Lung (tissue), 12 donors: ENCODE measurements around the gene SMU1. TPM values are rescaled to one million over a fixed set of nuclear protein-coding genes. Genes with fewer than 3 reads are reported as not detected.
A peak's percentile ranks its signal among the peaks of the same experiment; 100 is the strongest.

Experiments
- ATAC-seq: fragments of 200-7000 bp; cut with Tn5 transposase; one replicate; pipeline ENCODE4 v1.9.1; 2020; ENCODE audit warnings: moderate number of reproducible peaks; ENCODE audit not compliant: insufficient read depth, low FRiP score
- DNase-seq, 3 donors: peaks; one replicate each; pipeline ENCODE4 v3.0.0-alpha.2; 2013 to 2017
- H3K27ac ChIP-seq, 2 donors: one replicate each; pipeline ENCODE4 v1.5.1; 2013; ENCODE audit warnings: mild to moderate bottlenecking in 2 of 2, moderate library complexity in 2 of 2, control low read depth in 1 of 2, inconsistent platforms in 1 of 2, low read depth in 1 of 2, low read length in 1 of 2
- H3K27me3 ChIP-seq, 3 donors: one replicate each; pipeline ENCODE4 v1.5.1; 2013; ENCODE audit warnings: low read length in 2 of 3; ENCODE audit not compliant: control insufficient read depth in 3 of 3, insufficient read depth in 3 of 3
- H3K36me3 ChIP-seq, 4 donors: one replicate each; pipeline ENCODE4 v1.5.1; 2013; ENCODE audit warnings: low read length in 4 of 4, mild to moderate bottlenecking in 1 of 4, moderate library complexity in 1 of 4; ENCODE audit not compliant: control insufficient read depth in 4 of 4, insufficient read depth in 4 of 4
- H3K4me1 ChIP-seq, 5 donors: one replicate each; pipeline ENCODE4 v1.5.1; 2013; ENCODE audit warnings: low read length in 5 of 5, mild to moderate bottlenecking in 2 of 5, moderate library complexity in 1 of 5; ENCODE audit not compliant: control insufficient read depth in 5 of 5, insufficient read depth in 5 of 5
- H3K4me3 ChIP-seq: one replicate; pipeline ENCODE4 v1.5.1; 2013; ENCODE audit warnings: mild to moderate bottlenecking, control low read depth, moderate library complexity
- H3K9ac ChIP-seq, 2 donors: one replicate each; pipeline ENCODE4 v1.5.1; 2013; ENCODE audit warnings: low read length in 2 of 2, control low read depth in 1 of 2; ENCODE audit not compliant: insufficient read depth in 1 of 2
- H3K9me3 ChIP-seq, 4 donors: one replicate each; pipeline ENCODE4 v1.5.1; 2013; ENCODE audit warnings: low read length in 3 of 4, mild to moderate bottlenecking in 1 of 4, moderate library complexity in 1 of 4; ENCODE audit not compliant: control insufficient read depth in 4 of 4, insufficient read depth in 3 of 4
- WGBS, 2 donors: extraction: QIAGEN DNeasy Blood & Tissue Kit; methylation state at CpG; one replicate each; pipeline ENCODE4 v1.1.7; 2013; 5-methylcytosine and 5-hydroxymethylcytosine counted together
- polyA plus RNA-seq, 2 donors: library from polyadenylated mRNA; stranded (reverse); fragments of 200-250 nt; gene quantifications; one replicate each; pipeline ENCODE4 v1.2.1, GENCODE V29; 2013
- total RNA-seq, 2 donors: library from RNA; depleted of rRNA in 1 of 2; stranded (reverse); fragments of >200 nt in 1 of 2; gene quantifications; one replicate each; pipeline ENCODE4 v1.2.1, GENCODE V29; 2014 to 2021
- TF ChIP-seq, protein P1 (sequence below): IDR thresholded peaks from 2 replicates; pipeline ENCODE4 v1.5.1; 2012; ENCODE audit warnings: mild to moderate bottlenecking; ENCODE audit errors: control extremely low read depth, extremely low read depth
- donor health status: control.
- donor health status: control.
- donor health status: Bipolar disorder and iron deficiency.
- donor health status: healthy.
- donor health status: DM: yes; HTN: yes; CAD: no.

The SMU1 gene
- total and polyA plus RNA-seq, 4 donors = 7.3 to 27.4 (median 14.8) TPM

- no peak overlapping the region for H3K9ac ChIP-seq
- H3K9me3 ChIP-seq = no peaks in the 10 kb centered on the region
- no peaks in the 10 kb centered on the region for H3K4me1 ChIP-seq
- ATAC-seq (no peak), DNase-seq (no peak)
- no peaks in the 10 kb centered on the region for H3K27me3 ChIP-seq
- 94% methylated on average over 11 of the region's 11 CpGs for WGBS, 2 donors
- H3K36me3 ChIP-seq = peaks cover 7 to 34% (median 21%) of the 10 kb centered on the region in 4 donors
- no peak overlapping the region for H3K4me3 ChIP-seq
- H3K27ac ChIP-seq = peak overlapping the region in 1 of 2 donors; percentile 3
- TF ChIP-seq, protein P1, sequence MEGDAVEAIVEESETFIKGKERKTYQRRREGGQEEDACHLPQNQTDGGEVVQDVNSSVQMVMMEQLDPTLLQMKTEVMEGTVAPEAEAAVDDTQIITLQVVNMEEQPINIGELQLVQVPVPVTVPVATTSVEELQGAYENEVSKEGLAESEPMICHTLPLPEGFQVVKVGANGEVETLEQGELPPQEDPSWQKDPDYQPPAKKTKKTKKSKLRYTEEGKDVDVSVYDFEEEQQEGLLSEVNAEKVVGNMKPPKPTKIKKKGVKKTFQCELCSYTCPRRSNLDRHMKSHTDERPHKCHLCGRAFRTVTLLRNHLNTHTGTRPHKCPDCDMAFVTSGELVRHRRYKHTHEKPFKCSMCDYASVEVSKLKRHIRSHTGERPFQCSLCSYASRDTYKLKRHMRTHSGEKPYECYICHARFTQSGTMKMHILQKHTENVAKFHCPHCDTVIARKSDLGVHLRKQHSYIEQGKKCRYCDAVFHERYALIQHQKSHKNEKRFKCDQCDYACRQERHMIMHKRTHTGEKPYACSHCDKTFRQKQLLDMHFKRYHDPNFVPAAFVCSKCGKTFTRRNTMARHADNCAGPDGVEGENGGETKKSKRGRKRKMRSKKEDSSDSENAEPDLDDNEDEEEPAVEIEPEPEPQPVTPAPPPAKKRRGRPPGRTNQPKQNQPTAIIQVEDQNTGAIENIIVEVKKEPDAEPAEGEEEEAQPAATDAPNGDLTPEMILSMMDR = no peak
Observed at GRCh38 chr9:33113799-33114547, 37.5 kb upstream of the SMU1 start.

GRCh38 chr9:33112094-33112493 lies 35.6 kb upstream of the SMU1 start:
- 86 to 90% methylated on average over 4 of the region's 4 CpGs for WGBS, 2 donors
- TF ChIP-seq, protein P1 = no peak
- H3K4me1 ChIP-seq = peaks cover 0 to 8% (median 6%) of the 10 kb centered on the region in 5 donors
- H3K9me3 ChIP-seq = no peaks in the 10 kb centered on the region
- no peak overlapping the region for H3K9ac ChIP-seq
- no peak for DNase-seq
- no peak for ATAC-seq
- H3K27me3 ChIP-seq = no peaks in the 10 kb centered on the region
- H3K4me3 ChIP-seq = no peak overlapping the region
- H3K27ac ChIP-seq = no peak overlapping the region
- peaks cover 7 to 31% (median 17%) of the 10 kb centered on the region in 4 donors for H3K36me3 ChIP-seq

DNA sequence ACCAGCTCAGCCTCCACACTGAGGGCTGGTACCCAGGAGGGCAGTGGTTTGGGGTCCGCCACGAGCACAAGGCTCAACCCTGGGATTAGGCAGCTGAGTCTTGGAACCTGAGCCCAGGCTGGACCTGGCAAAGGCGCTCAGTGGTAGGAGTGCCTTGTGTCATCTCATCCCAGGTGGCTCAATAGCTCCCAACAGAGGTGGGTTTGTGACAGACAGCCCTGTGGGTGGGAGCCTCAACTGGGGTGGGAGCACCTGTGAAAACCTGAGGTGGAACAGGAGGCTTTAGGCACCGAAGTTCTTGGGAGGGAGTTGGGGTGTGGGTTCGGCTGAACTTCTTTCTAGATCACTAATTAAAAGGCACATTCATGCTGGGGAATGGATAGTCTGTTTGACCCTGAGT lies 35.2 kb upstream of the SMU1 start:
- Histone ChIP-seq H3K36me3 (peaks cover 7 to 31% (median 17%) of the 10 kb centered on the region in 4 donors), H3K9me3 (no peaks in the 10 kb centered on the region), H3K27me3 (no peaks in the 10 kb centered on the region), H3K4me1 (peaks cover 0 to 13% (median 10%) of the 10 kb centered on the region in 5 donors), H3K9ac (no peak overlapping the region), H3K27ac (no peak overlapping the region), H3K4me3 (no peak overlapping the region)
- DNase-seq (no peak), ATAC-seq (no peak)
- 91% methylated on average over 5 of the region's 5 CpGs for WGBS, 2 donors
- TF ChIP-seq, protein P1 = no peak
